ENCODE data around the gene ORAI1.

The ORAI1 gene

DNA sequence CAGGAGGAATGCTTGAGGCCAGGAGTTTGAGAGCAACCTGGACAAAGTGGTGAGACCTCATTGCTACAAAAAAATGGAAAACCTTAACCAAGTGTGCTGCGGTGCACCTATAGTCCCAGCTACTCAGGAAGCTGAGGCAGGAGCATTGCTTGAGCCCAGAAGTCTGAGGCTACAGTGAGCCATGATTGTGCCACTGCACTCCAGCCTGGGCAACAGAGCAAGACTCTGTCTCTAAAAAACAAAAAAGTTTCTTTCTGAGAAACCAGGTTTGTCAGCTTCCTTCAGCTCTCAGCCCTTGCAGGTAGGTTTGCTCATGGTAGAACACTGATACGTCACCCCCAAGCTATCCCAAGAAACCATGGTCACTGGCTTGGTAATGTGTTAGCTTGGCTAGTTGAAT, 63.1 kb downstream of the ORAI1 start:
- TF ChIP-seq, protein P1, sequence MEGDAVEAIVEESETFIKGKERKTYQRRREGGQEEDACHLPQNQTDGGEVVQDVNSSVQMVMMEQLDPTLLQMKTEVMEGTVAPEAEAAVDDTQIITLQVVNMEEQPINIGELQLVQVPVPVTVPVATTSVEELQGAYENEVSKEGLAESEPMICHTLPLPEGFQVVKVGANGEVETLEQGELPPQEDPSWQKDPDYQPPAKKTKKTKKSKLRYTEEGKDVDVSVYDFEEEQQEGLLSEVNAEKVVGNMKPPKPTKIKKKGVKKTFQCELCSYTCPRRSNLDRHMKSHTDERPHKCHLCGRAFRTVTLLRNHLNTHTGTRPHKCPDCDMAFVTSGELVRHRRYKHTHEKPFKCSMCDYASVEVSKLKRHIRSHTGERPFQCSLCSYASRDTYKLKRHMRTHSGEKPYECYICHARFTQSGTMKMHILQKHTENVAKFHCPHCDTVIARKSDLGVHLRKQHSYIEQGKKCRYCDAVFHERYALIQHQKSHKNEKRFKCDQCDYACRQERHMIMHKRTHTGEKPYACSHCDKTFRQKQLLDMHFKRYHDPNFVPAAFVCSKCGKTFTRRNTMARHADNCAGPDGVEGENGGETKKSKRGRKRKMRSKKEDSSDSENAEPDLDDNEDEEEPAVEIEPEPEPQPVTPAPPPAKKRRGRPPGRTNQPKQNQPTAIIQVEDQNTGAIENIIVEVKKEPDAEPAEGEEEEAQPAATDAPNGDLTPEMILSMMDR (IDR thresholded peaks at IDR 0.05): no peak
- TF ChIP-seq ZFX (IDR thresholded peaks at IDR 0.05; ENCODE audit: borderline replicate concordance): no peak
- no peak overlapping the region; the same call in 1 of the 2 replicates for H3K27ac ChIP-seq
